ENCODE data around the gene TEX48. TPM values are rescaled to one million over a fixed set of nuclear protein-coding genes. Genes with fewer than 3 reads are reported as not detected.

The TEX48 gene
- total and polyA plus RNA-seq, 3 experiments from 2014 or later = 0.46 to 0.86 TPM; not detected in 1

GRCh38 chr9:114687034-114687433 lies 5.0 kb upstream of the TEX48 start:
- no peaks in the 10 kb centered on the region for H3K27me3 Mint-ChIP-seq

GRCh38 chr9:114685951-114686350 lies 4.0 kb upstream of the TEX48 start:
- Mint-ChIP-seq H3K27ac (peak overlapping the region in 6 of 8 donors; percentile 4 to 81 (median 52)), H3K36me3 (peaks cover 0 to under 1% (median 0%) of the 10 kb centered on the region in 3 donors), H3K27me3 (no peaks in the 10 kb centered on the region), H3K4me3 (peak overlapping the region in 4 of 7 donors; percentile 16 to 63 (median 23)), H3K4me1 (peaks cover 27 to 42% (median 38%) of the 10 kb centered on the region in 3 donors), H3K9me3 (no peaks in the 10 kb centered on the region)
- peaks cover 10% of the 10 kb centered on the region for H3K4me1 ChIP-seq (ENCODE audit: insufficient read depth, low read length)
- CTCF ChIA-PET = interaction anchor here (1.0 to 2.3 kb wide), 5 partner anchors 33 to 329 kb away, joined by 4 to 11 read pairs (median 5); no protein-coding TSS in a partner anchor
- POLR2A ChIA-PET = interaction anchor here (0.7 kb wide), 1 partner anchor 301 kb away, joined by 9 read pairs; no protein-coding TSS in a partner anchor
- H3K36me3 ChIP-seq (ENCODE audit: insufficient read depth, low read length) = no peaks in the 10 kb centered on the region
- no peak overlapping the region for H3K27ac ChIP-seq (ENCODE audit: low read depth, low read length)
- no peak overlapping the region for H3K4me3 ChIP-seq (ENCODE audit: low read length)
- no peaks in the 10 kb centered on the region for H3K27me3 ChIP-seq (ENCODE audit: insufficient read depth, low read length, poor library complexity, severe bottlenecking)
- peak in 1 of 5 donors; percentile 27 for DNase-seq
- no peaks in the 10 kb centered on the region for H3K9me3 ChIP-seq (ENCODE audit: low read length)

More at GRCh38 chr9:114687034-114687433, 5.0 kb upstream of the TEX48 start:
- Mint-ChIP-seq H3K4me3 (no peak overlapping the region), H3K27ac (no peak overlapping the region), H3K36me3 (peaks cover 0 to 5% (median 0%) of the 10 kb centered on the region in 3 donors), H3K9me3 (no peaks in the 10 kb centered on the region), H3K4me1 (peaks cover 30 to 45% (median 41%) of the 10 kb centered on the region in 3 donors)
- ChIA-PET POLR2A (no interaction called here), CTCF (no interaction called here)
- no peaks in the 10 kb centered on the region for H3K9me3 ChIP-seq (ENCODE audit: low read length)
- H3K4me3 ChIP-seq (ENCODE audit: low read length) = no peak overlapping the region
- H3K27me3 ChIP-seq (ENCODE audit: insufficient read depth, low read length, poor library complexity, severe bottlenecking) = no peaks in the 10 kb centered on the region
- no peak for DNase-seq
- no peak overlapping the region for H3K27ac ChIP-seq (ENCODE audit: low read depth, low read length)
- H3K36me3 ChIP-seq (ENCODE audit: insufficient read depth, low read length) = no peaks in the 10 kb centered on the region
- peaks cover 16% of the 10 kb centered on the region for H3K4me1 ChIP-seq (ENCODE audit: insufficient read depth, low read length)

DNA sequence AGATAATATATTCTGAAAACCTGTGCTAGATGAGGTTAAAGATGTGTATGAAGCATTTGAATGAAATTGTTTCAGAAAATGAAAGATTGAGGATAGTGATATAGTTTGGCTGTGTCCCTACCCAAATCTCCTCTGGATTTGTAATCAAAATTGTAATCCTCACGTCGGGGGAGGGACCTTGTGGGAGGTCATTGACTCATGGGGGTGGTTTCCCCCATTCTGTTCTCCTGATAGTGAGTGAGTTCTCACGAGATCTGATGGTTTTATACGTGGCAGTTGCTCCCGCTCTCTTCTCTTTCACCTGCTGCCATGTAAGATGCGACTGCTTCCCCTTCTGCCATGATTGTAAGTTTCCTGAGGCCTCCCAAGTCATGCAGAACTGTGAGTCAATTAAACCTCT lies 2.0 kb upstream of the TEX48 start:
- Histone ChIP-seq H3K27ac (ENCODE audit: low read depth, low read length) (no peak overlapping the region), H3K9me3 (ENCODE audit: low read length) (no peaks in the 10 kb centered on the region), H3K36me3 (ENCODE audit: insufficient read depth, low read length) (no peaks in the 10 kb centered on the region), H3K4me3 (ENCODE audit: low read length) (no peak overlapping the region), H3K27me3 (ENCODE audit: insufficient read depth, low read length, poor library complexity, severe bottlenecking) (no peaks in the 10 kb centered on the region), H3K4me1 (ENCODE audit: insufficient read depth, low read length) (peaks cover 6% of the 10 kb centered on the region)
- Mint-ChIP-seq H3K27ac (peak overlapping the region in 1 of 8 donors; percentile 29), H3K9me3 (no peaks in the 10 kb centered on the region), H3K4me3 (no peak overlapping the region), H3K27me3 (peaks cover 0 to 3% of the 10 kb centered on the region in 2 donors), H3K36me3 (no peaks in the 10 kb centered on the region), H3K4me1 (peaks cover 18 to 32% (median 25%) of the 10 kb centered on the region in 3 donors)
- ChIA-PET CTCF (interaction anchor here (6.4 to 6.5 kb wide), 2 partner anchors 223 to 328 kb away, joined by 77 to 151 read pairs; no protein-coding TSS in a partner anchor), POLR2A (no interaction called here)
- no peak for DNase-seq

DNA sequence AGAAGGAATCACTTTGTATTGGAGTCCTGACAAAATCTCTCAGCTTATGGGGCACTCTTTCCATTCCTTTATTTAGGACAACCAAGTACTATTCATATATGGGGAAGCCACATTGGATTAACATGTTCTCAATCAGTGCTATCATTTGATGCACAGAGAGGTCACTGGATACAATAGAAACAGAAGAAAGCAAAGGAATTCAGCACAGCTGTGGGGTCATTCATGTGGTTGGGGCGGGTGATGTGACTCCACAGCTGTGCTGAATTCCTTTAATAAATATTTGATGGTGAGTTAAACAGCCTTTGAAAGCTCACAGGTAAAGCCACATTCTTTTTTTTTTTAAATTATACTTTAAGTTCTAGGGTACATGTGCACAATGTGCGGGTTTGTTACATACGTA lies 854 bp upstream of the TEX48 start:
- H3K36me3 Mint-ChIP-seq = no peaks in the 10 kb centered on the region
- CTCF ChIA-PET = interaction anchor here (0.7 to 6.5 kb wide), 15 partner anchors 8 to 356 kb away, joined by 3 to 151 read pairs (median 10); no protein-coding TSS in a partner anchor
- H3K27me3 Mint-ChIP-seq = peaks cover 0 to 8% of the 10 kb centered on the region in 2 donors
- no peaks in the 10 kb centered on the region for H3K9me3 ChIP-seq (ENCODE audit: low read length)
- no peak overlapping the region for H3K4me3 ChIP-seq (ENCODE audit: low read length)
- H3K27ac ChIP-seq (ENCODE audit: low read depth, low read length) = no peak overlapping the region
- H3K4me1 Mint-ChIP-seq = peaks cover 18 to 32% (median 25%) of the 10 kb centered on the region in 3 donors
- DNase-seq = no peak
- H3K4me3 Mint-ChIP-seq = no peak overlapping the region
- peak overlapping the region in 1 of 8 donors; percentile 72 for H3K27ac Mint-ChIP-seq
- no peaks in the 10 kb centered on the region for H3K9me3 Mint-ChIP-seq
- POLR2A ChIA-PET = no interaction called here
- H3K27me3 ChIP-seq (ENCODE audit: insufficient read depth, low read length, poor library complexity, severe bottlenecking) = peaks cover 5% of the 10 kb centered on the region
- H3K36me3 ChIP-seq (ENCODE audit: insufficient read depth, low read length) = no peaks in the 10 kb centered on the region
- H3K4me1 ChIP-seq (ENCODE audit: insufficient read depth, low read length) = peaks cover 6% of the 10 kb centered on the region

DNA sequence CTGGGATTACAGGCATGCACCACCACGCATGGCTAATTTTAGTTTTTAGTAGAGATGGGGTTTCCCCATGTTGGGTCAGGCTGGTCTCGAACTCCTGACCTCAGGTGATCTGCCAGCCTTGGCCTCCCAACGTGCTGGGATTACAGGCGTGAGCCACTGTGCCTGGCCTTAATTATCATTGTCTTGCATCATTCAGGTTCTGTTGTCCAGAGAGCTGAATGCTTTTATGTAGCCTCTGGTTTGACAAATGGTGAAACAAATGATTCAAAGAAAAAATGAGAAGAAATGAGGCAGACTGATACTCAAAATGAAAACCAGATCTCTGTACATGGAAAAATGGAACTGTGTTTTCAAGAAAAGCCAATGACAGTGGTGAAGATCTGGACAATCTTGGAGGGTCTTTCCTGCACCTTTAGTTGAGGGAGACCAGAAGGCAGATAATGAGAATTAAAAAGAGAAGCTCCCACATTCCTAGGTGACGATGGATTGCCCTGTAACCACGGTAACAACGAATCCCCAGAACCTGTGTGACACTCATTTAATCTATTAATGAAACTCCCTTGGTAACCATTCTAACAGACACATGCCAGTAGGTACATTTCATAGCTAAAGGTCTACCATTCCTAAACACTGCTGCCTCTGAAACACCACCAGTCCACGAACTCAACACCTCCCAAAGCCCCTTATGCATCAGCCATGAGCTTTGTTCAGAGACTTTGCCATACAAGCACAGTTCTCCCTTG lies 1.6 kb downstream of the TEX48 start:
- H3K27me3 ChIP-seq (ENCODE audit: insufficient read depth, low read length, poor library complexity, severe bottlenecking) = peaks cover 9% of the 10 kb centered on the region
- no peaks in the 10 kb centered on the region for H3K9me3 Mint-ChIP-seq
- H3K4me3 Mint-ChIP-seq = no peak overlapping the region
- H3K4me1 ChIP-seq (ENCODE audit: insufficient read depth, low read length) = peaks cover 6% of the 10 kb centered on the region
- no peak overlapping the region for H3K27ac ChIP-seq (ENCODE audit: low read depth, low read length)
- no peak overlapping the region for H3K27ac Mint-ChIP-seq
- CTCF ChIA-PET = interaction anchor here (0.6 to 6.5 kb wide), 41 partner anchors 9 to 843 kb away, joined by 3 to 151 read pairs (median 5); partner anchors contain the start of gene ATP6V1G1
- H3K4me1 Mint-ChIP-seq = peaks cover 8 to 14% (median 9%) of the 10 kb centered on the region in 3 donors
- no peak for DNase-seq
- no peaks in the 10 kb centered on the region for H3K36me3 ChIP-seq (ENCODE audit: insufficient read depth, low read length)
- POLR2A ChIA-PET = no interaction called here
- H3K9me3 ChIP-seq (ENCODE audit: low read length) = no peaks in the 10 kb centered on the region
- peaks cover 0 to 19% of the 10 kb centered on the region in 2 donors for H3K27me3 Mint-ChIP-seq
- H3K4me3 ChIP-seq (ENCODE audit: low read length) = no peak overlapping the region
- no peaks in the 10 kb centered on the region for H3K36me3 Mint-ChIP-seq

- H3K4me3 ChIP-seq (ENCODE audit: low read length) = no peak overlapping the region
- peaks cover 9% of the 10 kb centered on the region for H3K27me3 ChIP-seq (ENCODE audit: insufficient read depth, low read length, poor library complexity, severe bottlenecking)
- Mint-ChIP-seq H3K36me3 (no peaks in the 10 kb centered on the region), H3K27me3 (peaks cover 2 to 25% of the 10 kb centered on the region in 2 donors), H3K4me1 (peaks cover 8 to 9% (median 9%) of the 10 kb centered on the region in 3 donors), H3K27ac (no peak overlapping the region), H3K9me3 (no peaks in the 10 kb centered on the region), H3K4me3 (no peak overlapping the region)
- H3K9me3 ChIP-seq (ENCODE audit: low read length) = no peaks in the 10 kb centered on the region
- no peak overlapping the region for H3K27ac ChIP-seq (ENCODE audit: low read depth, low read length)
- H3K36me3 ChIP-seq (ENCODE audit: insufficient read depth, low read length) = no peaks in the 10 kb centered on the region
- no peak for DNase-seq
- peaks cover 6% of the 10 kb centered on the region for H3K4me1 ChIP-seq (ENCODE audit: insufficient read depth, low read length)
- POLR2A ChIA-PET = interaction anchor here (0.7 kb wide), 1 partner anchor 108 kb away, joined by 6 read pairs; no protein-coding TSS in a partner anchor
- CTCF ChIA-PET = interaction anchor here (1.6 to 6.5 kb wide), 3 partner anchors 12 to 334 kb away, joined by 6 to 151 read pairs (median 77); no protein-coding TSS in a partner anchor
Measured at GRCh38 chr9:114678795-114679194, 3.2 kb downstream of the TEX48 start.

DNA sequence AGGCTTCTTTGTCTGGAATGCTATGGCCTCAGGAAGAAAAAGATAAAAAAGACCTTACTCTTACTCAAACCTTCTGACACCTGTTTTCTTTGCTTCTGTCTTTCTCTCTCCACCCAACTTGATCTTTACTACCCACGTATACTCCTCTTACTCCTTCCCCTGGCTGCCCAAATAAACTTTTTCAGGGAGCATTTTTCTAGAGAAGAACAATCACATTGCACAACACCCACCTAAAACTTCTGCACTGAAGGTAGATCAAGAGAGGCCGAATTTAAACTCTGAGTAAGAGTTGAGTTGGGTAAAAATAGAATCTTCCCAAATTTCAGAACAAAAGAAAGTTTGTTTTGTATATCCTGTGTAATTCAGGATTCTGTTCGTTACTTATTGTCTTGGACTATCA lies 3.9 kb downstream of the TEX48 start:
- H3K4me1 ChIP-seq (ENCODE audit: insufficient read depth, low read length) = peaks cover 6% of the 10 kb centered on the region
- Mint-ChIP-seq H3K27ac (no peak overlapping the region), H3K4me1 (peaks cover 8 to 9% (median 9%) of the 10 kb centered on the region in 3 donors), H3K36me3 (peaks cover 0 to 2% (median 0%) of the 10 kb centered on the region in 3 donors), H3K9me3 (no peaks in the 10 kb centered on the region), H3K27me3 (peaks cover 4 to 25% of the 10 kb centered on the region in 2 donors), H3K4me3 (no peak overlapping the region)
- no peaks in the 10 kb centered on the region for H3K9me3 ChIP-seq (ENCODE audit: low read length)
- no peak for DNase-seq
- H3K27me3 ChIP-seq (ENCODE audit: insufficient read depth, low read length, poor library complexity, severe bottlenecking) = peaks cover 9% of the 10 kb centered on the region
- H3K27ac ChIP-seq (ENCODE audit: low read depth, low read length) = no peak overlapping the region
- H3K36me3 ChIP-seq (ENCODE audit: insufficient read depth, low read length) = no peaks in the 10 kb centered on the region
- H3K4me3 ChIP-seq (ENCODE audit: low read length) = no peak overlapping the region
- CTCF ChIA-PET = interaction anchor here (6.4 to 6.5 kb wide), 2 partner anchors 229 to 334 kb away, joined by 77 to 151 read pairs; no protein-coding TSS in a partner anchor
- POLR2A ChIA-PET = interaction anchor here (0.7 kb wide), 1 partner anchor 109 kb away, joined by 6 read pairs; no protein-coding TSS in a partner anchor

GRCh38 chr9:114677418-114677817 lies 4.6 kb downstream of the TEX48 start:
- H3K4me3 ChIP-seq (ENCODE audit: low read length) = no peak overlapping the region
- CTCF ChIA-PET = interaction anchor here (1.5 kb wide), 1 partner anchor 338 kb away, joined by 8 read pairs; no protein-coding TSS in a partner anchor
- no peak for DNase-seq
- no peaks in the 10 kb centered on the region for H3K9me3 ChIP-seq (ENCODE audit: low read length)
- POLR2A ChIA-PET = no interaction called here
- Mint-ChIP-seq H3K4me1 (peaks cover 8 to 9% (median 9%) of the 10 kb centered on the region in 3 donors), H3K9me3 (no peaks in the 10 kb centered on the region), H3K27ac (no peak overlapping the region), H3K27me3 (peaks cover 6 to 30% of the 10 kb centered on the region in 2 donors), H3K36me3 (peaks cover 0 to 2% (median 0%) of the 10 kb centered on the region in 3 donors), H3K4me3 (no peak overlapping the region)
- H3K36me3 ChIP-seq (ENCODE audit: insufficient read depth, low read length) = no peaks in the 10 kb centered on the region
- no peak overlapping the region for H3K27ac ChIP-seq (ENCODE audit: low read depth, low read length)
- peaks cover 9% of the 10 kb centered on the region for H3K27me3 ChIP-seq (ENCODE audit: insufficient read depth, low read length, poor library complexity, severe bottlenecking)
- peaks cover 6% of the 10 kb centered on the region for H3K4me1 ChIP-seq (ENCODE audit: insufficient read depth, low read length)
